Measurements from ENCODE around the gene FIP1L1.
A peak's percentile ranks its signal among the peaks of the same experiment; 100 is the strongest.

FIP1L1 gene

DNA sequence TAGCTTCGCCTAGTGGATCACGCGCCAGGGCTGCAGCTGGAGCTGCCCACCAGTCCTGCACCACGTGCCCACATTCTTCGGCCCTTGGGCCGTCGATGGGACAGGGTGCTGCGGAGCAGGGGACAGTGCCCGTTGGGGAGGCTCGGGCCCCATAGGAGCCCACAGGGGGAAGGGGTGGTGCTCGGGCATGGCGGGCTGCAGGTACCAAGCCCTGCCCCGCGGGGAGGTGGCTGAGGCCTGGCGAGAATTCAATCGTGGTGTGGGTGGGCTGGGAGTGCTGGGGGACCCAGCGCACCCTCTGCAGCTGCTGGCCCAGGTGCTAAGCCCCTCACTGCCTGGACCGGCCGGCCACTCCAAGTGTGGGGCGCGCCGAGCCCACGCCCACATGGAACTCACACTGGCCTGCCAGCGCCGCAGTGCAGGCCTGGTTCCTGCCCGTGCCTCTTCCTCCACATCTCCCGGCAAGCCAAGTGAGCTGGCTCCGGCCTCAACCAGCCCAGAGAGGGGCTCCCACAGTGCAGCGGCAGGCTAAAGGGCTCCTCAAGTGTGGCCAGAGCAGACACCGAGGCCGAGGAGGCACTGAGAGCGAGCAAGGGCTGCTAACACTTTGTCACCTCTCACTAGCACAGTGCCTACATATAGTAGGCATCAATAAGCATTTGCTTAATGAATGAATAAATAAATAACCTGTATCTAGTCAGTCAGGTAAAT lies 23.3 kb upstream of the FIP1L1 start:
- DNase-seq (ENCODE audit: low read depth) = no peak
- H3K4me3 ChIP-seq (ENCODE audit: low read depth, low read length) = no peak overlapping the region
- TF ChIP-seq, protein P1, sequence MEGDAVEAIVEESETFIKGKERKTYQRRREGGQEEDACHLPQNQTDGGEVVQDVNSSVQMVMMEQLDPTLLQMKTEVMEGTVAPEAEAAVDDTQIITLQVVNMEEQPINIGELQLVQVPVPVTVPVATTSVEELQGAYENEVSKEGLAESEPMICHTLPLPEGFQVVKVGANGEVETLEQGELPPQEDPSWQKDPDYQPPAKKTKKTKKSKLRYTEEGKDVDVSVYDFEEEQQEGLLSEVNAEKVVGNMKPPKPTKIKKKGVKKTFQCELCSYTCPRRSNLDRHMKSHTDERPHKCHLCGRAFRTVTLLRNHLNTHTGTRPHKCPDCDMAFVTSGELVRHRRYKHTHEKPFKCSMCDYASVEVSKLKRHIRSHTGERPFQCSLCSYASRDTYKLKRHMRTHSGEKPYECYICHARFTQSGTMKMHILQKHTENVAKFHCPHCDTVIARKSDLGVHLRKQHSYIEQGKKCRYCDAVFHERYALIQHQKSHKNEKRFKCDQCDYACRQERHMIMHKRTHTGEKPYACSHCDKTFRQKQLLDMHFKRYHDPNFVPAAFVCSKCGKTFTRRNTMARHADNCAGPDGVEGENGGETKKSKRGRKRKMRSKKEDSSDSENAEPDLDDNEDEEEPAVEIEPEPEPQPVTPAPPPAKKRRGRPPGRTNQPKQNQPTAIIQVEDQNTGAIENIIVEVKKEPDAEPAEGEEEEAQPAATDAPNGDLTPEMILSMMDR (IDR thresholded peaks at IDR 0.05; ENCODE audit: insufficient read depth, low read depth, low read length, missing control alignments) = no peak

DNA sequence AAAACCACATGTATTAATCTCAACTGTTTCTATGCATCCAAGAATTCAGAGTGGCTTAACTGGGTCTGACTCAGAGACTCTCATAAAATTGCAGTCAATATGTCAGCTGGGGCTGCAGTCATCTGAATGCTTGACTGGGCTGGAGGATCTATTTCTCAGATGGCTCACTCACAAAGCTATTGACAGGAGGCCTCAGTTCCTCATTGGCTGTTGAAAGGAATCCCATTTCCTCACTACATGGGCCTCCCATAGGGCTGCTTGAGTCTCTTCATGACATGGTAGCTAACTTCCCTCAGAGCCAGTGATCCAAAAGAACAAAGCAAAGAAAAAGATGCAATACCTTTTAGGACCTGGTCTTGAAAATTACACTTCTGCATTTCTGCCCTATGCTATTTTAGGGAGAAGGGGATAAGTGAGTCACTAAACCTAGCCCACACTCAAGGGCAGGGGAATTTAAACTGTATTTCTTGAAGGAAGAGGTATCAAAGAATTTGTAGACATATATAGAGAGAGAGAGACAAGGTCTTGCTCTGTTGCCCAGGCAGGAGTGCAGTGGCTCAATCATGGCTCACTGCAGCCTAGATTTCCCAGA lies 21.4 kb upstream of the FIP1L1 start:
- no peak overlapping the region for H3K4me3 ChIP-seq (ENCODE audit: low read depth, low read length)
- TF ChIP-seq, protein P1 (IDR thresholded peaks at IDR 0.05; ENCODE audit: insufficient read depth, low read depth, low read length, missing control alignments) = no peak
- DNase-seq (ENCODE audit: low read depth) = no peak

- H3K4me3 ChIP-seq (ENCODE audit: low read depth, low read length) = no peak overlapping the region
- no peak for DNase-seq (ENCODE audit: low read depth)
- TF ChIP-seq, protein P1 (IDR thresholded peaks at IDR 0.05; ENCODE audit: insufficient read depth, low read depth, low read length, missing control alignments) = no peak
Measured at GRCh38 chr4:53361451-53361850, 16.0 kb upstream of the FIP1L1 start.

- DNase-seq (ENCODE audit: low read depth) = no peak
- TF ChIP-seq, protein P1 (IDR thresholded peaks at IDR 0.05; ENCODE audit: insufficient read depth, low read depth, low read length, missing control alignments) = no peak
- peak overlapping the region; percentile 8; the same call in 1 of the 2 replicates for H3K4me3 ChIP-seq (ENCODE audit: low read depth, low read length)
Measured at GRCh38 chr4:53362093-53362492, 15.3 kb upstream of the FIP1L1 start.

DNA sequence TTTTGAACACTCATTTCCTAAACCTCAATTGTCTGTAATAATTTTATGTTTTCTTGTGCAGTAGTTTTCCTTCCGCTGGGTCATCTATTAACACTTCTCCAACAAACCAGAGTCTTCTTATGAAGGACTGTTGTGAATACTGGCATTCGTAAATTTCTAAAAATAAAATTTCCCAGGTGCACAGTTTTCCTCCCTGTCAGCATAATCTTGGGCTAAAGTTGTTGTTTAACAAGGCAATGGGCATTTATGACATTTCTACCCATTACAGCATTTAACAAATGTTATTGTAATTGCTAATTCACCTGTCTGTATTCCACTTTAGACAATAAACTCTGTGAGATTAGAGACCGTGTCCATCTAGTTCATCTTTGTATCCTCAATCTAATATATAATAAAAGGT lies 12.8 kb upstream of the FIP1L1 start:
- peak overlapping the region; percentile 69 for H3K4me3 ChIP-seq (ENCODE audit: low read depth, low read length)
- TF ChIP-seq, protein P1 (IDR thresholded peaks at IDR 0.05; ENCODE audit: insufficient read depth, low read depth, low read length, missing control alignments) = no peak
- no peak for DNase-seq (ENCODE audit: low read depth)

- peak; percentile 51 for DNase-seq (ENCODE audit: low read depth)
- TF ChIP-seq, protein P1 (IDR thresholded peaks at IDR 0.05; ENCODE audit: insufficient read depth, low read depth, low read length, missing control alignments) = no peak
Measured at GRCh38 chr4:53365121-53365485, 12.3 kb upstream of the FIP1L1 start.

More at GRCh38 chr4:53365121-53365485, 12.3 kb upstream of the FIP1L1 start:
- peak overlapping the region; percentile 69 for H3K4me3 ChIP-seq (ENCODE audit: low read depth, low read length)
